ENCODE data around the gene ZNF80. TPM values are rescaled to one million over a fixed set of nuclear protein-coding genes. Genes with fewer than 3 reads are reported as not detected.

The ZNF80 gene
- total RNA-seq, 1 donor from 2014 or later: not detected

GRCh38 chr3:114213627-114214541, 23.5 kb downstream of the ZNF80 start:
- DNase-seq (ENCODE audit: low read depth) (peak; percentile 2), FAIRE-seq (no peak)
- Histone ChIP-seq H3K4me3 (ENCODE audit: low read depth, low read length) (no peak overlapping the region), H3K27me3 (ENCODE audit: control insufficient read depth, insufficient read depth, low read length) (peaks cover 2% of the 10 kb centered on the region), H3K36me3 (ENCODE audit: control insufficient read depth, insufficient read depth, low read length) (no peaks in the 10 kb centered on the region)
- TF ChIP-seq CTCF (IDR thresholded peaks at IDR 0.05; ENCODE audit: insufficient read depth, low read length, severe bottlenecking): no peak

DNA sequence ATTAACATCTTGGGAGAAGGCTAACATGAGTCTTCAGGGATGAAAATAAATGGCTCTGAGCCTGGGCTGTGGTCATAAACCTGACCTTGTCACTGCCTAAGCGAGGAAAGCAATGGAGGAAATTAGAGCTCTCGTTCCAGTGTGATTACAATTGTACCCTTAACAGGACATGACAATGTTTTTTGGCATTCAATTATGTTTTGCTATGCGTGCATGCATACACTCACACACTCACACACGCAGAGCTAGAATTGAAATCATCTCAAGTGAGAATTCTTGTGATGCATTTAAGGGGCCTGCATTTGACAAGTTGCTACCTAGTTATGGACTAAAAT, 24.1 kb downstream of the ZNF80 start:
- peaks cover 2% of the 10 kb centered on the region for H3K27me3 ChIP-seq (ENCODE audit: control insufficient read depth, insufficient read depth, low read length)
- no peak overlapping the region for H3K4me3 ChIP-seq (ENCODE audit: low read depth, low read length)
- H3K36me3 ChIP-seq (ENCODE audit: control insufficient read depth, insufficient read depth, low read length): no peaks in the 10 kb centered on the region
- FAIRE-seq (no peak), DNase-seq (ENCODE audit: low read depth) (no peak)
- no peak for TF ChIP-seq CTCF (IDR thresholded peaks at IDR 0.05; ENCODE audit: insufficient read depth, low read length, severe bottlenecking)

- no peak for TF ChIP-seq CTCF (IDR thresholded peaks at IDR 0.05; ENCODE audit: insufficient read depth, low read length, severe bottlenecking)
- Histone ChIP-seq H3K27me3 (ENCODE audit: control insufficient read depth, insufficient read depth, low read length) (peaks cover 2% of the 10 kb centered on the region), H3K4me3 (ENCODE audit: low read depth, low read length) (no peak overlapping the region), H3K36me3 (ENCODE audit: control insufficient read depth, insufficient read depth, low read length) (no peaks in the 10 kb centered on the region)
- DNase-seq (ENCODE audit: low read depth) (no peak), FAIRE-seq (no peak)
Observed at GRCh38 chr3:114212646-114213045, 24.7 kb downstream of the ZNF80 start.

GRCh38 chr3:114207768-114208167, 29.6 kb downstream of the ZNF80 start:
- DNase-seq (ENCODE audit: low read depth) (no peak), FAIRE-seq (no peak)
- peaks cover 2% of the 10 kb centered on the region for H3K27me3 ChIP-seq (ENCODE audit: control insufficient read depth, insufficient read depth, low read length)
- H3K4me3 ChIP-seq (ENCODE audit: low read depth, low read length): no peak overlapping the region
- no peaks in the 10 kb centered on the region for H3K36me3 ChIP-seq (ENCODE audit: control insufficient read depth, insufficient read depth, low read length)
- no peak for TF ChIP-seq CTCF (IDR thresholded peaks at IDR 0.05; ENCODE audit: insufficient read depth, low read length, severe bottlenecking)

DNA sequence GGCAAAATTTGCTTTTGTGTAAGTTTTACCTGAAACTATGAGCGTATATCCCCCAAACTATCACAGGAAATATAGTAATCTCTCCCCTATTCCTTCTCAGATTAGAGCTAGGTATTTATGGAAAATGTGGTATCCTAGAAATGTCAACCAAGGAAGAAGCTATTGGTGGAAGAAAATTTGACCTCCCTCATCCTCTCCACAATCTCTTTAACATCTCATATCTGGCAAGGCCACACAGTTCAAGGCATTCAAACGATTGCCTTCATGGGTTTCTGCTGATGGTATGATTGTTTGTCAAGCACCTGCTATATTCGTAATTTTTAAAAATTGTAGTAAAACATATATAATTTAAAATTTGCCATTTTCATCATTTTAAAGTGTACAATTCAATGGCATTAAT, 31.0 kb downstream of the ZNF80 start:
- no peaks in the 10 kb centered on the region for H3K36me3 ChIP-seq (ENCODE audit: control insufficient read depth, insufficient read depth, low read length)
- H3K4me3 ChIP-seq (ENCODE audit: low read depth, low read length): no peak overlapping the region
- no peak for FAIRE-seq
- TF ChIP-seq CTCF (IDR thresholded peaks at IDR 0.05; ENCODE audit: insufficient read depth, low read length, severe bottlenecking): no peak
- no peak for DNase-seq (ENCODE audit: low read depth)
- H3K27me3 ChIP-seq (ENCODE audit: control insufficient read depth, insufficient read depth, low read length): no peaks in the 10 kb centered on the region

- Histone ChIP-seq H3K4me3 (ENCODE audit: low read depth, low read length) (no peak overlapping the region), H3K27me3 (ENCODE audit: control insufficient read depth, insufficient read depth, low read length) (no peaks in the 10 kb centered on the region), H3K36me3 (ENCODE audit: control insufficient read depth, insufficient read depth, low read length) (no peaks in the 10 kb centered on the region)
- no peak for TF ChIP-seq CTCF (IDR thresholded peaks at IDR 0.05; ENCODE audit: insufficient read depth, low read length, severe bottlenecking)
- no peak for DNase-seq (ENCODE audit: low read depth)
- no peak for FAIRE-seq
Observed at GRCh38 chr3:114205541-114205940, 31.8 kb downstream of the ZNF80 start.
